GM18951 (cell line): ENCODE results near the gene NSFL1C.
A peak's percentile ranks its signal among the peaks of the same experiment; 100 is the strongest.
"Not testable (repeated sequence)": the region's sequence is repeated elsewhere in the genome, so short reads cannot be mapped to it uniquely, and the experiment has no call there.

Experiments
- POLR2A ChIP-seq: IDR thresholded peaks from 4 replicates; pipeline ENCODE4 v1.6.1; 2011; ENCODE audit warnings: mild to moderate bottlenecking; ENCODE audit not compliant: insufficient read length, insufficient read depth; ENCODE audit errors: extremely low read depth
- in situ Hi-C: fragments of 300-500 bp; cut with MboI; formaldehyde crosslinking; loops from one replicate; pipeline ENCODE4 v1.12.0; 2022; ENCODE audit warnings: low sequenced_read_pairs, mixed read lengths, inconsistent platforms; ENCODE audit not compliant: unreplicated experiment

The NSFL1C gene

GRCh38 chr20:1466211-1467081 lies at the start of gene NSFL1C:
Gene NSFL1C, minus strand, starts transcription at chr20:1466849. Its CDS starts 25 bp downstream, at chr20:1466824.
- in situ Hi-C loops, result no loop called here

GRCh38 chr20:1513801-1514200 lies 47.2 kb upstream of the NSFL1C start:
- no peak for TF ChIP-seq POLR2A
- in situ Hi-C loops, result no loop called here

More at GRCh38 chr20:1466211-1467081, at the start of gene NSFL1C:
- peak; percentile 75 for TF ChIP-seq POLR2A

DNA sequence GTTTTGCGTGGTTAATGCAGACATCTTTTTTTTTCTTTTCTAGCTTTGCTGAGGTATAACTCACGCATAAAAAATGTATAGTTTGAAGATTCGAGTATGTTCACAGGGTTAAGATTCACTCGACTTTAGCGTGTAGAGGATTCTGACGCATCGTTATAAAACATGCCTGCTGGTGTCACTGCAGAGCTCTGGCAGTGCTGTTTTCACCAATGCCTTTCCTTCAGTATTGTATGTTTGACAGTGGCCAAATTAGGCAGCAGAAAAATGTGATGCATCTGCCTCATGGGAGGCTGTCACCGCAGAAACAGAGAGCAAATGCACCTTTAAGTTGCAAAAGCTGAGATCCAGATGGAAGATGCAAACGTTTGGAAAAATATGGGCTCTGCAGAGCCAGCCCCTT lies 42.6 kb upstream of the NSFL1C start:
- TF ChIP-seq POLR2A, result no peak
- in situ Hi-C loops, result no loop called here

DNA sequence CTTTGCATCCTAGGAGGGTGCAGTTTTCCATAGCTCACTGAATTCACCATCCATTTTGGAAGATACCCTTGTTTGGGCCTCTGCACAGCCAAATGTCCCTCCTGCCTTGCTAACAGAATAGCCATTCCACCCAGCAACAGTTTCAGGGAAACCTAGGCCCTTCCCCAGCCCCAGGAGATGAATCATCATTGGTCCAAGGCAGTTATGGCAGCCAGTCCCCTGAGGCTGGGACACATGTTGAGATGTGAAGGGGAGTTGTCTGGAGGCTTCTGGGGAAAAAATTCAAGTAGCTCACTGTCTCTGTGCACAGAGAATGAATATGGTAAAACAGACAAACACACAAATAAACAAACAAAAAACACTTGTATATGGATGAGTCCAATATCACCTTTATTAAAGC lies 41.9 kb upstream of the NSFL1C start:
- in situ Hi-C loops, result no loop called here

GRCh38 chr20:1507276-1507675 lies 40.6 kb upstream of the NSFL1C start:
- in situ Hi-C loops, result no loop called here
- TF ChIP-seq POLR2A, result no peak

More for the DNA sequence above, 41.9 kb upstream of the NSFL1C start:
- TF ChIP-seq POLR2A, result no peak

- TF ChIP-seq POLR2A, result no peak
- in situ Hi-C loops, result no loop called here
Observed at GRCh38 chr20:1505871-1506270, 39.2 kb upstream of the NSFL1C start.

GRCh38 chr20:1505361-1505760 lies 38.7 kb upstream of the NSFL1C start:
- no peak for TF ChIP-seq POLR2A
- in situ Hi-C loops, result no loop called here

GRCh38 chr20:1503564-1504227 lies 37.0 kb upstream of the NSFL1C start:
- no peak for TF ChIP-seq POLR2A
- in situ Hi-C loops, result no loop called here

GRCh38 chr20:1500496-1500895 lies 33.8 kb upstream of the NSFL1C start:
- in situ Hi-C loops, result no loop called here
- no peak for TF ChIP-seq POLR2A

DNA sequence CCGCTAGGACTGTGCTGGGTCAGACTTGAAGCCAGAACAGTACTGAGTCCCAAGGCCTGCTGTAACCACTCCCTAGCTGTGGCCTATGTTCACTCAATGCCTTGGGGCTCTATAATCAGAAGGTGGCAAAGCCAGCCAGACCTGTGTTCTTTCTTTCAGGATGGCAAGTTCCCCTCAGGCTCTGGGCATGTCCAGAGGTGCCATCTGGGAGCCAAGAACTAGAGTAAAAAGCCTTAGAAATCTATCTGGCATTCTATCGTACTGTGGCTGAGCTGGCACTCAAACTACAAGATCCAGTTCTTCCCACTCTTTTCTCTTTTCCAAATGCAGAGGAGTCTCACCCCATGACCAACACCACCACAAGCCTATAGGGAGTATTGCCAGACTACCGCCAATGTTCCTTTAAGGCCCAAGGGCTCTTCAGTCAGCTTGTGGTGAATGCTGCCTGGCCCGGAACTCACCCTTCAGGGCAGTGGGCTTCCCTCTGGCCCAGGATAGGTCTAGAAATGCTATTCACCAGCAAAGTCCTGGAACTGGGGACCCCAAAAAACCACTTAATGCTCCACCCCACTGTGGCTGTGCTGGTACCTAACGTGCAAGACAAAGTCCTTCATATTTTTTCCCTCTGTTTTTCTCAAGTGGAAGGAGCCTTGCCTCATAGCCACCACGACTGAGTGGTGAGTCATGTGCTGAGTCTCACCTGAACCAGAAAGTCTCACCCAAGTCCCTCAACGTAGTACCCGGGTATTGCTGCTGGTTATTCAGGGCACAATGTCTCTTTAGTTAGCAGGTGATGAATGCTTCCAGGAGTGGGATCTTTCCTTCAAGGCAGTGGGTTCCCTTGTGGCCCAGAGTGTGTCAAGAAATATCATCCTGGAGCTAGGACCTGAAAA lies 33.1 kb upstream of the NSFL1C start:
- in situ Hi-C loops, result no loop called here
- TF ChIP-seq POLR2A, result no peak

DNA sequence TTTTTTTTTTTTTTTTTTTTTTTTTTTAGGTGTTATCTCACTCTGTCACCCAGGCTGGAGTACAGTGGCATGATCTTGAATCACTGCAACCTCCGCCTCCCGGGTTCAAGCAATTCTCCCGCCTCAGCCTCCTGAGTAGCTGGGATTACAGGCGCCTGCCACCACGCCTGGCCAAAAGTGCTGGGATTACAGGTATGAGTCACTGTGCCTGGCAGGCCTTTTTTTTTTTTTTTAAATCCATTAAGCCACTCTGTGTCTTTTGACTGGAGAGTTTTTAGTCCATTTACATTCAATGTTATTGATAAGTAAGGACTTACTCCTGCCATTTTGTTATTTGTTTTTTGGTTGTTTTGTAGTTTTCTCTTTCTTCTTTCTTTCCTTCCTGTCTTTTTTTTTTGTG lies 30.7 kb upstream of the NSFL1C start:
- in situ Hi-C loops, result not testable (repeated sequence)

GRCh38 chr20:1496930-1497329 lies 30.3 kb upstream of the NSFL1C start:
- in situ Hi-C loops, result no loop called here
- TF ChIP-seq POLR2A, result no peak

DNA sequence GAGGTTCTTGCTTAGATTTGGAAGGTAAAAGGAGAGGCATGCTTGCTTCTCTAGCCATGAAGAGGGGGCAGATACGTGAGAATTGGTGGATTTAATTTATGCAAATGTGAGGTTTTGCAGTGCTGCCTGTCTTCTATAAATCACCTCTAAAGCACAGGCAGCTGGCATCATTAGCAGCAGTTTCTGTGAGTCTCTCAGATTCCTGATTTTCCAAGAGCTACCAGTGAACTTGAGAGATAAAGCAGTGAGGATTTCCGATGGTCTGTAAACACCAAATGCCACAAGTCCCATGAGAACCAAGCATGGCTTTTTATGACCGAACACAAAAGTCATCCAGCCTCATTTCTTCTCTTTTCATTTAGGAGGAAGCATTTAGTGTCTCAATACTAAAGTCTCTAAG lies 27.8 kb upstream of the NSFL1C start:
- in situ Hi-C loops, result no loop called here
- TF ChIP-seq POLR2A, result no peak
